Measurements from ENCODE around the gene EFNB1. TPM values are rescaled to one million over a fixed set of nuclear protein-coding genes. Genes with fewer than 3 reads are reported as not detected.

Gene EFNB1
- polyA plus RNA-seq, 1 donor (not counting 4 experiments of a cell fraction or from before 2014, with no cell fraction given) = 90.3 TPM

GRCh38 chrX:68874076-68874475, 45.3 kb downstream of the EFNB1 start:
- H3K9me3 ChIP-seq (ENCODE audit: control insufficient read depth, low read depth, low read length) = no peaks in the 10 kb centered on the region
- H3K9me1 ChIP-seq (ENCODE audit: control insufficient read depth, extremely low read depth, insufficient read depth, low read length) = no peaks in the 10 kb centered on the region
- no peak overlapping the region for H3K27ac ChIP-seq (ENCODE audit: control insufficient read depth, insufficient read depth, low read length)
- no peaks in the 10 kb centered on the region for H3K27me3 ChIP-seq (ENCODE audit: control insufficient read depth, extremely low read depth, insufficient read depth, low read length)
- H3K4me3 ChIP-seq (ENCODE audit: control insufficient read depth in 2 of 3, extremely low read depth in 1 of 3, insufficient read depth in 2 of 3, low read depth in 1 of 3, low read length in 3 of 3) = no peak overlapping the region
- no peaks in the 10 kb centered on the region for H3K36me3 ChIP-seq (ENCODE audit: control insufficient read depth in 2 of 2, extremely low read depth in 1 of 2, insufficient read depth in 2 of 2, low read length in 2 of 2)
- no peaks in the 10 kb centered on the region for H4K20me1 ChIP-seq (ENCODE audit: control insufficient read depth, extremely low read depth, insufficient read depth, low read length)
- H3K4me1 ChIP-seq (ENCODE audit: control insufficient read depth, extremely low read depth, insufficient read depth, low read length) = peaks cover 8% of the 10 kb centered on the region
- no peak overlapping the region for H3K4me2 ChIP-seq (ENCODE audit: control insufficient read depth, extremely low read depth, insufficient read depth, low read depth, low read length)
- no peak for DNase-seq (ENCODE audit: low read depth, low spot score)
- H3K9ac ChIP-seq (ENCODE audit: control insufficient read depth, extremely low read depth, insufficient read depth, low read length) = no peak overlapping the region
- H2AFZ ChIP-seq (ENCODE audit: control insufficient read depth, low read length) = no peak overlapping the region
- dilution Hi-C loops (cut with MboI; ENCODE audit: extremely low pct_ligation_motif_present, low sequenced_read_pairs) = no loop called here
- H3K79me2 ChIP-seq (ENCODE audit: control insufficient read depth, insufficient read depth, low read length) = no peaks in the 10 kb centered on the region
- TF ChIP-seq CTCF (optimal IDR thresholded peaks at IDR 0.05 in 1 of 3, IDR thresholded peaks at IDR 0.05 in 1 of 3, conservative IDR thresholded peaks at IDR 0.05 in 1 of 3; ENCODE audit: extremely low read depth in 1 of 3, insufficient read depth in 2 of 3, low read length in 3 of 3) = no peak
- no peak for TF ChIP-seq EZH2 (IDR thresholded peaks at IDR 0.05; ENCODE audit: low read length)
- no peak for FAIRE-seq

GRCh38 chrX:68876731-68877130, 47.9 kb downstream of the EFNB1 start:
- Histone ChIP-seq H3K27ac (ENCODE audit: control insufficient read depth, insufficient read depth, low read length) (no peak overlapping the region), H3K36me3 (ENCODE audit: control insufficient read depth in 2 of 2, extremely low read depth in 1 of 2, insufficient read depth in 2 of 2, low read length in 2 of 2) (no peaks in the 10 kb centered on the region), H3K79me2 (ENCODE audit: control insufficient read depth, insufficient read depth, low read length) (no peaks in the 10 kb centered on the region), H4K20me1 (ENCODE audit: control insufficient read depth, extremely low read depth, insufficient read depth, low read length) (no peaks in the 10 kb centered on the region), H2AFZ (ENCODE audit: control insufficient read depth, low read length) (no peak overlapping the region), H3K27me3 (ENCODE audit: control insufficient read depth, extremely low read depth, insufficient read depth, low read length) (no peaks in the 10 kb centered on the region), H3K9me3 (ENCODE audit: control insufficient read depth, low read depth, low read length) (no peaks in the 10 kb centered on the region), H3K4me2 (ENCODE audit: control insufficient read depth, extremely low read depth, insufficient read depth, low read depth, low read length) (no peak overlapping the region), H3K9ac (ENCODE audit: control insufficient read depth, extremely low read depth, insufficient read depth, low read length) (no peak overlapping the region), H3K4me3 (ENCODE audit: control insufficient read depth in 2 of 3, extremely low read depth in 1 of 3, insufficient read depth in 2 of 3, low read depth in 1 of 3, low read length in 3 of 3) (no peak overlapping the region), H3K9me1 (ENCODE audit: control insufficient read depth, extremely low read depth, insufficient read depth, low read length) (no peaks in the 10 kb centered on the region), H3K4me1 (ENCODE audit: control insufficient read depth, extremely low read depth, insufficient read depth, low read length) (peaks cover 15% of the 10 kb centered on the region)
- dilution Hi-C loops (cut with MboI; ENCODE audit: extremely low pct_ligation_motif_present, low sequenced_read_pairs) = no loop called here
- DNase-seq (ENCODE audit: low read depth, low spot score) (no peak), FAIRE-seq (no peak)
- no peak for TF ChIP-seq CTCF (optimal IDR thresholded peaks at IDR 0.05 in 1 of 3, IDR thresholded peaks at IDR 0.05 in 1 of 3, conservative IDR thresholded peaks at IDR 0.05 in 1 of 3; ENCODE audit: extremely low read depth in 1 of 3, insufficient read depth in 2 of 3, low read length in 3 of 3)
- TF ChIP-seq EZH2 (IDR thresholded peaks at IDR 0.05; ENCODE audit: low read length) = no peak
